ENCODE measurements around the gene CGGBP1. TPM values are rescaled to one million over a fixed set of nuclear protein-coding genes. Genes with fewer than 3 reads are reported as not detected.

The CGGBP1 gene, protein sequence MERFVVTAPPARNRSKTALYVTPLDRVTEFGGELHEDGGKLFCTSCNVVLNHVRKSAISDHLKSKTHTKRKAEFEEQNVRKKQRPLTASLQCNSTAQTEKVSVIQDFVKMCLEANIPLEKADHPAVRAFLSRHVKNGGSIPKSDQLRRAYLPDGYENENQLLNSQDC
- 55.8 and 68.8 TPM in 2 replicates for total RNA-seq

DNA sequence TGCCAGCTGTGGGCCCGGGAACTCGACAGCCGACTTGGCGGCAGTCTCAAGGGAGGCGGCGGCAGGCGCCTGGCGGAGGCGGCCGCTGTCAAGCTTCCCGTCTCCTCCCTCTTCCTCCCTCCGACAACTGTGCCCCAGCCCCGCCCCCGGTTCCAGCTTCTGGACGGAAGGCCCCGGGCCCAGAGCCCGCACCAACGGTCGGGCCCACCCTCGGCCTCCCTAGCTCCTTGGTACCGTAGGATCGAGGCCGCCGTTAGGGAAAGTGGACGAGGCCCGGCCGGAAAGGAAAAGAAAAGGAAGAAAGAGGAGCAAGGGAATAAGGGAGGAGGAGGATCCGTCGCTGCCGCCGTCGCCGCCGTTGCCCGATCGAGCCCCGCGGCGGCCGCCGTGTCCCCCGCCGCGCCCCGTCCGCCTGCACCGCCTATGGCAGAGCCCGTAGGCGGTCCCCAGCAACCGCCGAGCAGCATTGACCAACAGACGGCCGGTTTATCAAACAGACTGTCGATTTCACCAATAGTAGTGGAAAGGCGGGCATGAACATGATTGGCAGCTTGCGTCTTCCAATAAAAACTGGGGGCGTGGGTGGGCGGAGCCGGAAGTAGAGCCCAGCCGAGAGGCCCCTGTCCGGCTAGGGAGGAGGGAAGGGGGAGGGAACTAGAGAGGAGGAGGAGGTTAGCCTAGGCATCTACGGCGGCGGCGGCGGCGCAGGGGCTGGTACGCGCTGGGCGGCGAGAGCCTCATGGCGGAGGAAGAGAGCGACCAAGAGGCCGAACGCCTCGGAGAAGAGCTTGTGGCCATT lies at the start of gene CGGBP1, which contains the start of gene ZNF654:
Gene CGGBP1 (minus strand): TSS at position 425 of the 799 bp plus-strand sequence. CDS start 3,029 bp downstream, outside the sequence.
Gene ZNF654 (plus strand): TSS at position 675 of the 799 bp plus-strand sequence. CDS start 65 bp downstream, at position 740.

Other genes with a start within 250 kb of the CGGBP1 start
- 20.9 and 25.4 TPM in 2 replicates for gene ZNF654, start 250 bp upstream of the CGGBP1 start, total RNA-seq
- 24.0 and 27.1 TPM in 2 replicates for gene C3orf38, start 91.0 kb upstream of the CGGBP1 start, total RNA-seq

All from regular cardiac myocyte (primary cell).